HG03045 (cell line): ENCODE results near the gene PDAP1.
"Not testable (repeated sequence)": the region's sequence is repeated elsewhere in the genome, so short reads cannot be mapped to it uniquely, and the experiment has no call there.

ENCODE experiments used
- ATAC-seq: cut with Tn5 transposase; IDR thresholded peaks from one replicate; pipeline ENCODE4 v1.9.1; 2021; ENCODE audit warnings: mild to moderate bottlenecking, moderate library complexity; ENCODE audit not compliant: unreplicated experiment

The PDAP1 gene

DNA sequence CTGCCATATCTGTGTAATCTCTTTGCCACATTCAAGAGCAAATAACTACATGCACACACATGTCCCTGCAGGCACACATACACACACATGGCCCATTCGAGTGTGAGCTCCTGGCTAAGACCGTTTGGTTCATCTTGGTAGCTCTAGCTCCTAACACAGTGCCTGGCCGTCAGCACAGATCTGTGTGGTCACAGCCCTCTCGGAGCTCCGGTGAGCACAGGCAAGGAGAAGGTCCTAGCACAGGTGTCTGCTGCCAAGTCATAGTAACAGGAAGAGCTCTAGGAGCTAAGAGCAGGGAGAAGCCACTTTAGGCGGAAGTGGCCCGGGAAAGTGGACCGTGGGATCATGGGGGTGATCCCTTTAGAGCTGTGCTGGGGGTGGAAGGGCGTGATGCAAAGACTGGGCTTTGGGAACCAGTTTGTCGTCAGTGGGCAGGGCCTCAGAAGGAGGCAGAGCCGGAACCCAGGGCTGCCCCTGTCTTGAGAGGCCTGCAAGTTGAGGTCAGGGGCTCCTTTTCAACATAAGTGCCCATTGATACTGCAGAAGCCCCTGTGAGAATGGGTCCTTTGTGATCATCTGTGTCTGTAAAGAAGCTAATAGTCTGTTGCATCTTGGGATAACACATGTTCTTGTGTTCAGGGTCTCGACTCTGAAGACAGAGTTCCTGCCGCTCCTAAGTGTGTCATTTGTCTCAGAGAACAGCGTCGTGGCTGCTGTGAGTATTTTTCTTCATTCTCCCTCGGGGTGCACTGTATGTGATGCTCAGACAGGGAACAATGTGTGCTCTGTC is 50.5 kb downstream of the PDAP1 start:
- no peak for ATAC-seq

DNA sequence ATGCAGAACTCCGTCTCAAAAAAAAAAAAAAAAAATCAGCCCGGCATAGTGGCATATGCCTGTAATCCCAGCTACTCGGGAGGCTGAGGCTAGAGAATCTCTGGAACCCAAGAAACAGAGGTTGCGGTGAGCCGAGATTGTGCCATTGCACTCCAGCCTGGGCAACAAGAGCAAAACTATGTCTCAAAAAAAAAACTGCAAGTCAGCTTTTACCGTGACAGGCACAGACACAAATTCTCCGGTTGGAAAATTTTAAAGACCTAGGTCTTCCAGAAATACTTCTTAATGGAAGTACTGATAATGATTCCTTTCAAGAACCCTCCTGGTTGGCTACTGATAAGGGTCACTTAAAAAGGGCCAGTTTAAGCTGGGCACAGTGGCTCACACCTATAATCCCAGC is 53.3 kb downstream of the PDAP1 start:
- ATAC-seq: no peak

DNA sequence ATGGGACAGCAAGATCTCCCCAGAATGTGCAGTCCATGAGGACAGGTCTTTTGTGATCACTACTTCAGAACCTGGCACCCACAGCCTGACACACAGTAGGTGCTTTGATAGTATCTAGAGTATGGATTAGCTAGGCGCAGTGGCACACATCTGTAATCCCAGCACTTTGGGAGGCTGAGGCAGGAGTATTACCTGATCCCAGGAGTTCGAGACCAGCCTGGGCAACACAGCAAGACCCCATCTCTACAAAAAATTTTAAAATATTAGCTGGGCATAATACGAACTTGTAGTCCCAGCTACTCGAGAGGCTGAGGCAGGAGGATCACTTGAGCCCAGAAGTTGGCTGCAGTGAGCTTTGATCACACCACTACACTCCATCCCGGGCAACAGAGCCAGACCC is 56.1 kb downstream of the PDAP1 start:
- ATAC-seq: no peak

DNA sequence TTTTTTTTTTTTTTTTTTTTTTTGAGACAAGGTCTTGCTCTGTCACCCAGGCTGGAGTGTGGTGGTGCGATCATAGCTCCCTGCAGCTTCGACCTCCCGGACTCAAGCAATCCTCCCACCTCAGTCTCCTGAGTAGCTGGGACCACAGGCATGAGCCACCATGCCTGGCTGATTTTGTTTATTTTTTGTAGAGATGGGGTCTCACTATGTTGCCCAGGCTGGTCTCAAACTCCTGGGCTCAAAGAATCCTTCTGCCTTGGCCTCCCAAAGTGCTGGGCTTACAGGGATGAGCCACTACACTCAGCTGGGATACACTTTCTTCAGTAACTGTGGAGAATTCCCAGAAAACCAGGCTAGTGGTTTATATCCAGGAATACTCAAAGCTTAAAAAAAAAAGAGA is 57.8 kb downstream of the PDAP1 start:
- not testable (repeated sequence) for ATAC-seq
